Neuronal stem cell (in vitro differentiated cells): Measurements from ENCODE around the gene FHIP2A.

Experiments used
- DNase-seq: peaks from one replicate; pipeline ENCODE4 v3.0.0-alpha.2; 2013; ENCODE audit warnings: low spot score
- H2AFZ ChIP-seq: one replicate; pipeline ENCODE4 v1.6.1; 2013; ENCODE audit warnings: mild to moderate bottlenecking, low read length, inconsistent platforms
- H2AK5ac ChIP-seq: 2 replicates; pipeline ENCODE4 v1.6.1; 2013; ENCODE audit warnings: low read depth, mild to moderate bottlenecking, inconsistent platforms, low read length, moderate library complexity, mixed read lengths
- H2BK120ac ChIP-seq: 2 replicates; pipeline ENCODE4 v1.6.1; 2013; ENCODE audit warnings: low read depth, mild to moderate bottlenecking, inconsistent platforms, low read length, moderate library complexity, mixed read lengths
- H2BK12ac ChIP-seq: one replicate; pipeline ENCODE4 v1.6.1; 2013; ENCODE audit warnings: low read length, inconsistent platforms
- H2BK15ac ChIP-seq: 2 replicates; pipeline ENCODE4 v1.6.1; 2013; ENCODE audit warnings: mild to moderate bottlenecking, low read length, inconsistent platforms, mixed read lengths
- H2BK5ac ChIP-seq: one replicate; pipeline ENCODE4 v1.6.1; 2013; ENCODE audit warnings: inconsistent platforms, mild to moderate bottlenecking, low read length, moderate library complexity
- H3K14ac ChIP-seq: one replicate; pipeline ENCODE4 v1.6.1; 2013; ENCODE audit warnings: low read length, inconsistent platforms
- H3K18ac ChIP-seq: 2 replicates; pipeline ENCODE4 v1.6.1; 2013; ENCODE audit warnings: low read length, inconsistent platforms
- H3K23ac ChIP-seq: 2 replicates; pipeline ENCODE4 v1.6.1; 2013; ENCODE audit warnings: low read depth, mild to moderate bottlenecking, mixed read lengths, low read length, inconsistent platforms; ENCODE audit not compliant: poor library complexity
- H3K27ac ChIP-seq: replicated peaks from 3 replicates; pipeline ENCODE4 v1.5.1; 2013; ENCODE audit warnings: low read length, inconsistent platforms
- H3K27me3 ChIP-seq, 3 experiments: 2 replicates each; pipeline ENCODE4 v1.6.1; 2013; ENCODE audit warnings: low read length in 3 of 3, mild to moderate bottlenecking in 2 of 3, inconsistent platforms in 1 of 3, low read depth in 1 of 3, mixed read lengths in 1 of 3, moderate library complexity in 1 of 3; ENCODE audit not compliant: control insufficient read depth in 3 of 3, insufficient read depth in 3 of 3
- H3K36me3 ChIP-seq, 2 donors: replicated peaks in 1 of 2; 2 replicates each; pipeline ENCODE4 v1.6.1; 2013; ENCODE audit warnings: low read length in 2 of 2; ENCODE audit not compliant: control insufficient read depth in 2 of 2, insufficient read depth in 2 of 2
- H3K4ac ChIP-seq: 2 replicates; pipeline ENCODE4 v1.6.1; 2013; ENCODE audit warnings: inconsistent platforms, mild to moderate bottlenecking, low read length, moderate library complexity
- H3K4me1 ChIP-seq, 2 donors: 1 replicate in 1 of 2; 2 replicates in 1 of 2; pipeline ENCODE4 v1.6.1; 2013; ENCODE audit warnings: low read length in 2 of 2, low read depth in 1 of 2; ENCODE audit not compliant: control insufficient read depth in 2 of 2, insufficient read depth in 1 of 2
- H3K4me2 ChIP-seq: one replicate; pipeline ENCODE4 v1.6.1; 2013; ENCODE audit warnings: mild to moderate bottlenecking, low read length, inconsistent platforms; ENCODE audit not compliant: insufficient read depth, poor library complexity, severe bottlenecking
- H3K4me3 ChIP-seq, 2 donors: 2 replicates each; pipeline ENCODE4 v1.5.1; 2013; ENCODE audit warnings: low read length in 2 of 2, mild to moderate bottlenecking in 2 of 2, inconsistent platforms in 1 of 2, moderate library complexity in 1 of 2
- H3K79me1 ChIP-seq: one replicate; pipeline ENCODE4 v1.6.1; 2013; ENCODE audit warnings: low read depth, mild to moderate bottlenecking, inconsistent platforms, low read length, moderate library complexity
- H3K9ac ChIP-seq: one replicate; pipeline ENCODE4 v1.6.1; 2013; ENCODE audit warnings: mild to moderate bottlenecking, low read depth, low read length, inconsistent platforms; ENCODE audit not compliant: poor library complexity
- H3K9me3 ChIP-seq, 2 donors: replicated peaks in 1 of 2; 2 replicates each; pipeline versions ENCODE3 to v1.6.1; 2013; ENCODE audit warnings: low read length in 2 of 2, mild to moderate bottlenecking in 2 of 2, inconsistent platforms in 1 of 2, low read depth in 1 of 2, mixed read lengths in 1 of 2, moderate library complexity in 1 of 2; ENCODE audit not compliant: control insufficient read depth in 2 of 2, insufficient read depth in 1 of 2
- H4K8ac ChIP-seq: one replicate; pipeline ENCODE4 v1.6.1; 2013; ENCODE audit warnings: low read depth, mild to moderate bottlenecking, inconsistent platforms, low read length, moderate library complexity
- H4K91ac ChIP-seq: one replicate; pipeline ENCODE4 v1.6.1; 2013; ENCODE audit warnings: low read length, low read depth, mild to moderate bottlenecking, inconsistent platforms; ENCODE audit not compliant: poor library complexity
- WGBS, 2 donors: extraction: QIAGEN DNeasy Blood & Tissue Kit; methylation state at CpG; one replicate each; pipeline ENCODE4 v1.1.7; 2013; ENCODE audit warnings: missing lambda C conversion rate in 2 of 2, mixed read lengths in 1 of 2; ENCODE audit not compliant: insufficient read length in 2 of 2, insufficient replicate concordance in 1 of 2; ENCODE audit errors: extremely low coverage in 2 of 2; 5-methylcytosine and 5-hydroxymethylcytosine counted together

Gene FHIP2A

DNA sequence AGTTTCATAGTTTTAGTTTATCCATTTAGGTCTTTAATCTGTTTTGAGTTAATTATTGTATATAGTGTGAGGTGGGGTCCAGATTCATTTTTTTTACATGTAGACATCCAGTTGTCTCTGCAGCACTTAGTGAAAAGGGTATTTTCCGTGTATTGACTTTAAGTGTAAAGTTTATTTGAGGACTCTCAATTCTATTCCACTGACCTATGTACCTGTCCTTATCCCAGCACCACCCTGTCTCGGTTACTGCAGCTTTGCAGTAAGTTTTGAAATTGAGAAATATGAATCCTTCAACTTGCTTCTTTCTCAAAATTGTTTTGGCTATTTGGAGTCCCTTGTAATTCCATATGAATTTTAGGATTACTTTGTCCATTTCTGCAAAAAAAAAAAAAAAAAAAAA is 29.8 kb downstream of the FHIP2A start:
- no peak overlapping the region for H4K8ac ChIP-seq
- H3K9ac ChIP-seq, result no peak overlapping the region
- WGBS, 2 donors, result no CpG with 5 or more reads among the region's 2 CpGs
- no peak for DNase-seq
- H3K27ac ChIP-seq, result no peak overlapping the region
- no peak overlapping the region for H4K91ac ChIP-seq
- H3K4me2 ChIP-seq, result no peak overlapping the region
- H2BK5ac ChIP-seq, result no peak overlapping the region
- H3K18ac ChIP-seq, result no peak overlapping the region
- H2BK15ac ChIP-seq, result no peak overlapping the region
- no peak overlapping the region for H2BK12ac ChIP-seq
- no peaks in the 10 kb centered on the region for H3K4me1 ChIP-seq
- no peak overlapping the region for H3K4ac ChIP-seq
- no peak overlapping the region for H2AFZ ChIP-seq
- H3K9me3 ChIP-seq, result no peaks in the 10 kb centered on the region
- no peaks in the 10 kb centered on the region for H3K79me1 ChIP-seq
- no peaks in the 10 kb centered on the region for H3K27me3 ChIP-seq
- no peak overlapping the region for H2AK5ac ChIP-seq
- no peak overlapping the region for H3K14ac ChIP-seq
- no peak overlapping the region for H3K4me3 ChIP-seq
- H3K36me3 ChIP-seq, result peaks cover 6 to 92% of the 10 kb centered on the region in 2 donors
- no peak overlapping the region for H2BK120ac ChIP-seq
- no peak overlapping the region for H3K23ac ChIP-seq

DNA sequence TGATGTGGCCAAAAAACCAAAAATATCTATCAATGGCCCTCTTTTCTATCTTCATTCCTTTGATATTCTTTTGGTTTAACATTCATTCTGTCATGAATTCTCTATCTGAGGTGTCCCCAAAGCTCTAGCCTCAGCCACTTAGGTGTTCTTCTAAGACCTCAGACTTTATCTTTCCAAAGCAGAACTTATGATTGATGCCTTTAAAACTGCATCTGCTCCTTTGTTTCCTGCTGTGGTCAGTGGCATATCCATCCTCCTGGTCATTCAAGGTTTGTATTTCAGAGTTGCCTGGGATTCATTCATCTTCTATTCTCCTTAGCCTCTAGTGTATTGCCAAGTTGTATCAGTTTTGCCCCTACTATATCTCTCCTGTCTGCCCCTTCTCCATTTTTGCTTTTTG is 30.6 kb downstream of the FHIP2A start:
- no peak overlapping the region for H2BK5ac ChIP-seq
- H2AK5ac ChIP-seq, result no peak overlapping the region
- DNase-seq, result no peak
- no peak overlapping the region for H4K8ac ChIP-seq
- H3K9me3 ChIP-seq, result no peaks in the 10 kb centered on the region
- no peaks in the 10 kb centered on the region for H3K4me1 ChIP-seq
- H2BK12ac ChIP-seq, result no peak overlapping the region
- peaks cover 6 to 92% of the 10 kb centered on the region in 2 donors for H3K36me3 ChIP-seq
- no peak overlapping the region for H3K9ac ChIP-seq
- H3K27me3 ChIP-seq, result no peaks in the 10 kb centered on the region
- no peak overlapping the region for H3K14ac ChIP-seq
- H3K4ac ChIP-seq, result no peak overlapping the region
- H2BK15ac ChIP-seq, result no peak overlapping the region
- no peak overlapping the region for H3K4me2 ChIP-seq
- H2BK120ac ChIP-seq, result no peak overlapping the region
- H2AFZ ChIP-seq, result no peak overlapping the region
- no peak overlapping the region for H3K27ac ChIP-seq
- H3K4me3 ChIP-seq, result no peak overlapping the region
- H3K18ac ChIP-seq, result no peak overlapping the region
- no peak overlapping the region for H4K91ac ChIP-seq
- H3K23ac ChIP-seq, result no peak overlapping the region
- H3K79me1 ChIP-seq, result no peaks in the 10 kb centered on the region

DNA sequence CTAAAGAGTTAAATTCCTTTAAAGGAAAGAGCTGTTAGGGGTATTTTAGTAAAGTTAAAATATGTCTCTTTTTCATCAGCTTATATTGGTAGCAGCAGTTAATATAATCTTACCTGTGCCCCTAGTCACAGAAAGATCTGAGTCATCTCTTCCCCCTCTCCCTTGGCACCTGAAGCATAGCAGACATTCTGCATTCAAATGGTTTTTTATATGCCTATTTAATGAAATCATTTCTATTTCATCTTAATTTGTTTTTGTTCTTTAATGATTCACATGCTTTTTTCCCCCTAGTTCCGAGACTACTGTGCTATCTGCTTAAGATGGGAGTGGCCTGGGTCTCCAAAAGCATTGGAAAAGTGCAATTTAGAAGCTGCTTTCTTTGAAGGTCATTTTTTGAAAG is 33.3 kb downstream of the FHIP2A start:
- DNase-seq, result no peak
- Histone ChIP-seq H4K91ac (no peak overlapping the region), H3K36me3 (peaks cover 5 to 93% of the 10 kb centered on the region in 2 donors), H3K14ac (no peak overlapping the region), H3K4me1 (no peaks in the 10 kb centered on the region), H3K27ac (no peak overlapping the region), H2BK5ac (no peak overlapping the region), H3K4ac (no peak overlapping the region), H2AK5ac (no peak overlapping the region), H2AFZ (no peak overlapping the region), H3K79me1 (no peaks in the 10 kb centered on the region), H2BK12ac (no peak overlapping the region), H4K8ac (no peak overlapping the region), H2BK15ac (no peak overlapping the region), H3K4me3 (no peak overlapping the region), H3K27me3 (no peaks in the 10 kb centered on the region), H2BK120ac (no peak overlapping the region), H3K18ac (no peak overlapping the region), H3K4me2 (no peak overlapping the region), H3K9ac (no peak overlapping the region), H3K23ac (no peak overlapping the region), H3K9me3 (no peaks in the 10 kb centered on the region)
- WGBS, 2 donors, result no CpG with 5 or more reads among the region's 1 CpG

DNA sequence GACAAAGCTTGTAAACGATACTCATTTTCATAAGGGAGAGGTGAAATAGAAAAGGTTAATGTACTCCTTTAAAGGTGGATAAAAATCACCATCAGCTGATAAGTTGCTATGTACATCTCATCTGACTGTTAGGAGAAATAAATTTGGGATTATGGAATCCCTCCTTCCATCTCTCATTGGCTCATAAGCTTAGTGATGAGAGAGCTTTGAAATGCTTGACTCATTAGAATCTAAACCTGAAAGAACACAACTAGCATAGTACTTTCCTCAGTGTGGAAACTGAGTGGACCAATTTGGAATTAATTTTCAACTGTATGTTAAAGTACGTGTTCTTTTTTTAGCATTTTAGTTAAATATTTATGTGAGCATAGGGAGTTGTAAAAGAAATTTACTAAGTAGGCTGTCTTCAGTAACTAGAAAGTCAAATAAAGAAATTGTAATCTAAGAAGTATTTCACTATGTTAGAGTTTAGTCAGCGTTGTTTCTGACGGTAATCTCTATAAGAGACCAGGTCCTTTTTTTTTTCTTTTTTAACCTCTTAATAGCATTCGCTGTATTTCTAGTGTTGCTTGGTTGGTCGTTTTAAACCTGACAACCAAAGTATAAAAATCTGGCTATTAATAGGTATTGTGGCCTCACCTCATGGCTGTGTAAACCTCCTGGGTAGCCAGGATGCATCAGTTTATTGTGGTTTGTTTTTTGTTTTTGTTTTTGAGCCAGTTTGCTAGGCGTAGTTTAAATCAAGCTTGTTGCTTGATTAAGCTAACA is 34.4 kb downstream of the FHIP2A start:
- Histone ChIP-seq H3K18ac (no peak overlapping the region), H2AFZ (no peak overlapping the region), H3K27ac (no peak overlapping the region), H2BK12ac (no peak overlapping the region), H3K79me1 (no peaks in the 10 kb centered on the region), H3K36me3 (peaks cover 5 to 92% of the 10 kb centered on the region in 2 donors), H3K4me3 (no peak overlapping the region), H2BK120ac (no peak overlapping the region), H4K91ac (no peak overlapping the region), H3K4me2 (no peak overlapping the region), H3K14ac (no peak overlapping the region), H3K4me1 (no peaks in the 10 kb centered on the region), H2BK5ac (no peak overlapping the region), H2AK5ac (no peak overlapping the region), H3K4ac (no peak overlapping the region), H3K9ac (no peak overlapping the region), H2BK15ac (no peak overlapping the region), H4K8ac (no peak overlapping the region), H3K23ac (no peak overlapping the region), H3K27me3 (no peaks in the 10 kb centered on the region), H3K9me3 (no peaks in the 10 kb centered on the region)
- DNase-seq, result no peak
- WGBS, 2 donors, result no CpG with 5 or more reads among the region's 7 CpGs
